Superior temporal gyrus (tissue), 1 donor: Measurements from ENCODE around the gene HAPLN3.

Experiments
- DNase-seq: peaks from one replicate; pipeline ENCODE4 v3.0.0-alpha.2; 2016; ENCODE audit errors: extremely low spot score

Gene HAPLN3

DNA sequence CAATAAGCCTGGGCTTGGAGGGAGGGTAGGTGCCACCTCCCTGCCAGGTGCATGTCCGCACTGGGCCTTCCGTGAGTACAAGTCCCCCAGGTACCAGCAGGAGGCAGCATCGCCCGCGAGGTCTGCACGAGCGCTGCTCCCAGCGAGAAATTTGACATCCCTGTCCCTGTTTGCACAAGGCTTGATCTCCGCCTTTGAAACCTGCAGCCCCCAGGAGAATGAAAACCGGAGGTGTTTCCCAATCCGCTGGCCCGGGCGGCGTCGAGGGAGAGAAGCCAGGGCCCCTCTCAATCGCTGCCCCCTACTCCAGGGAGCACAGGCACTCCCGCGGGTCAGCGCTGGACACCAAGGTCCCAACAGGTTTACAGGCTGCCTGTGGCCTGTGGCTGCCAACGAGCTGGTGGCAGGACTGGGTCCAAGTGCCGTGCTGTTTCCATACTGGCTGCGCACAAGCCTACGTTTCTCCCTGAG lies 961 bp downstream of the HAPLN3 start:
- DNase-seq = no peak

GRCh38 chr15:88891540-88892254 lies 3.6 kb downstream of the HAPLN3 start:
- DNase-seq = no peak

DNA sequence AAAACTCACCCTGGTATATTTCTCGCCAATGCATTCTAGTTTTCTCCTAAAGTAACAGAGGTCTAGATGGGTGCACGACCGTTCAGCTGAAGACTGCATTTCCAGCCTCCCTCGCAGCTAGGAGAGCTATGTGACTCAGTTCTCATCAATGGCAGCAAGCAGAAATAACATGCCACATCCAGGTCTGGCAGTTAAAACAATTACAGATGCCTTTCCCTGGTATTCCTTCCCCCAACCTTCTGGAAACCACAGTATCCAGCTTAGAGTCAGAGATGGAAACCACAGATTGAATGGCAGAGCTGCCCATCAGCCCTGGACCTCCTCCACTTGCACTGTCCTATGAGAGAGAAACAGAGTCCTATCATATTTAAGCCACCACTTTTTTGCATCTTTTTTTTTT lies 4.8 kb downstream of the HAPLN3 start:
- no peak for DNase-seq

DNA sequence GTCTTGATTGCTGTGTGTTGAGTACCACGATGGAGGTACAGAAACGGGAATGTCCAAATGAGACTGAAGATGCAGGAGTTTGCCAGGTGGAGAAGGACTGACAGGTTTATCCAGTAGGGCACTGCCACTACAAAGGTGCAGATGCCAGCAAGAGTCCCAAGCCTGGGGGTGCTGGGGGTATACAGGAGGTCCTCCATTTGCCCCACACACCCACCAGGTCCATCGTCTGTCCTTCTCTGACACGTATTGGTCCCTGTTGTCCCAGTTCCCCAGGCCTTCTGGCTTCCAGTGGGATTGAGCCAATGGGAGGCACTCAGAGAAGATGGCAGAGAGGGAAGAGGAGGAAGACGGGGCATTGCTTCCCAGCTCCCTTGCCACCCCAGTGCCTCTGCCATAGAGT lies 6.6 kb downstream of the HAPLN3 start:
- DNase-seq = no peak

- DNase-seq = no peak
Measured at GRCh38 chr15:88887068-88887580, 8.2 kb downstream of the HAPLN3 start.

GRCh38 chr15:88882785-88883184 lies 12.6 kb downstream of the HAPLN3 start:
- DNase-seq = no peak

DNA sequence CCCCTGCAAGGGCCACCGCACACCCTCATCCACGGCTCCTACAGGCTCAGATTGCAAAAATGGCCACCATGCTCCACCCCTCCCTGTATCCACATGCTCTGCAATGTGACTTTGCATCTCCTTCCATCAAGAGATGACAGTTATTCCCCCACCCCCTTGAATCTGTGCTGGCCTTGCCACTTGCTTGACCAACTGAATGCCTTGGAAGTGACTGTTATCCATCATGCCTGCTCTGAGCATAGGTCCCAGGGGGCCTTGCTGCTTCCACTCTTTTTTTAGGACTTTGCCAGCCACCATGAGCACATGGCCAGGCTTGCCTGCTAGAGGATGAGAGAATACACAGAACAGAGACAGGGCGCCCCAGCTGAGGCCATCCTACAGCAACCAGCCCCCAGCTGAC lies 13.6 kb downstream of the HAPLN3 start:
- no peak for DNase-seq

DNA sequence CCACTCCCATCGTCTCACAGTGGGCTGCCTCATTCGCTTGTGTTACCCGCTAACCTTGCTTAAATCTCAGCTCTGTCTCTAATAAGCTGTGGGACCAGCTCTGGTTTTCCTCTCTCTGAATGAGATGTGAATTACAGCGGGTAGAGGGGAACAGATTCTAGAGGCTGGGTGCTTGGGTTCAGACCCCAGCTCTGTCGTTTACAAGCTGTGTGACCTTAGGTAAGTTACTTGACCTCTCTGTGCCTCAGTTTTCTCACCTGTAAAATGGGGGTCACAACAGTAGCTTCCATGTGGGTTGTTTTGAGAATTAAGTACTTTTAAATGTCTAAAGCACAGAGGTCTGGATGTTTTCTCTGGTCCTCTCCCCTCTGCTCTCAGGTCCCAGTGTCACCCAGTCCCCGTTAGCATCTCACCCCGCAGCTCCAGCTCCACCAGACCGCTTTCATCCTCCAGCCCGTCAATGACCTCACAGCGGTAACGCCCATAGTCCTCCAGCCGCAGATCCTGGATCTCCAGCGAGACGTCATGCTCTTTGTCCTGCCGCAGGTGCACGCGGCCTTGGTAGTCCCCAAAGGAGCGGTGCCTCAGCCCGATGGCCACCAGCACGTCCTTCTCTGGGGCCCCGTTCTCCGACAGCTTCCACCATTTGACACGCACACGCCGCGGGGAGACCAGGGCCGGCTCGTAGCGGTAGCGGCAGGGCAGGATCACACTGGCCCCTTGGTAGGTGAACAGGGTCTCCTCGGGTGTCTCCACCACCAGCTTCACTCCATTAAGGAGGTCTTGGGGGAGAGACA lies 14.2 kb downstream of the HAPLN3 start:
- DNase-seq = no peak

DNA sequence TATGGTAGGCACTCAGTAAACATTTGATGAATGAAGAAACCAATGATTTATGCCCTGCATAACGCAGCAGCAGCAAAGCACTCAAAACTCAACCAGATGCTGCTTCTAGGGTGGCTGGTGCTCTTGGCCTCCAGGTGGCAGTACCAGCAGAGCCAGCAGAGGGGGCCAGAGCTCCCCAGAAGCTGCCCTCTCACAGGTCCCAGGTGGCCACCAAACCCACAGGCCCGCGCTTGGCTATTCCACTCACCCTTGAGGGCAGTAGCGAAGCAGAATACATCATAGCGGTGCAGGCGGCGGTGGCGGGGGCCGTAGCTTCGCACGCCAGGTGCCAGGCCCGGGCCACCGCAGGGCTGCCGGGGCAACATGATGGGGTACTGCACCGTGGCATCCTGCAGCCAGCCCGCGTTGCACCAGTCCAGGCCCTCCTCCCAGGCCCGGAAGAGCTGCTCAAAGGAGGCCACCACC lies 16.6 kb downstream of the HAPLN3 start:
- no peak for DNase-seq

GRCh38 chr15:88877906-88878305 lies 17.4 kb downstream of the HAPLN3 start:
- no peak for DNase-seq

- no peak for DNase-seq
Measured at GRCh38 chr15:88877415-88877814, 17.9 kb downstream of the HAPLN3 start.

DNA sequence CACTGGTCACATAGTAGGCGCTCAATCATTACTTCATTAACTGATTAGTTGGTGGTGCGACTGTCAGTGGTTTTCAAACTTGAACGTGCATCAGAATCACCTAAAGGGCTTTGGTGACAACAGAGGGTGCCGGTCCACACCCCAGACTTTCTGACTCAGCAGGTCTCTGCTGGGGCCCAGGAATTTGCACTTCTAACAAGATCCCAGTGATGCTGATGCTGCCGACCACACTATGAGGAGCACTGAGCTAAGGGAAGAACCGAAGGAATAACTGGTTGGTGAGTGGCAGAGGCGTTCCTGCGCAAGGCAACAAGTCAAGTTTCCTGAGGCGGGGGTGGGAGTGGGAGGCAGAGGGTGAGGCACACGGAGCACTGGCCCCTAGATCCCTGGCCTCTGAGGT lies 18.8 kb downstream of the HAPLN3 start:
- DNase-seq = no peak

GRCh38 chr15:88874684-88875083 lies 20.7 kb downstream of the HAPLN3 start:
- no peak for DNase-seq

DNA sequence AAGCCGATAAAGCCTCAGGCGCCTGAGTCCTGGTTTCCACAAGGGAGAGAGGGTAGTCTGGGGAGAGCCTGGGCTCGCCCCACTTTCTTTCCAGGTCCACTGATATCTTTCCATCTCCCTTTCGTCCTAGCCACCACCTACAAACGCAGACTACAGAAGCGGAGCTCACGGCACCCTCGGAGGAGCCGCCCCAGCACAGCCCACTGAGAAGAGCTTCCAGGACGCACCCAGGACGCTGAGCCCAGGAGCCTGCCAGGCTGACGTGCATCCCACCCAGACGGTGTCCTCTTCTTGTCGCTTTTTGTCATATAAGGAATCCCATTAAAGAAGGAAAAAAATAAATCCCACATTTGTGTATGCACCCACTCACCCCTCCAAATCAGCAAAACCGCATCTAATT lies 21.1 kb downstream of the HAPLN3 start:
- no peak for DNase-seq

GRCh38 chr15:88873786-88874185 lies 21.6 kb downstream of the HAPLN3 start:
- DNase-seq = no peak

GRCh38 chr15:88872706-88873105 lies 22.6 kb downstream of the HAPLN3 start:
- no peak for DNase-seq

DNA sequence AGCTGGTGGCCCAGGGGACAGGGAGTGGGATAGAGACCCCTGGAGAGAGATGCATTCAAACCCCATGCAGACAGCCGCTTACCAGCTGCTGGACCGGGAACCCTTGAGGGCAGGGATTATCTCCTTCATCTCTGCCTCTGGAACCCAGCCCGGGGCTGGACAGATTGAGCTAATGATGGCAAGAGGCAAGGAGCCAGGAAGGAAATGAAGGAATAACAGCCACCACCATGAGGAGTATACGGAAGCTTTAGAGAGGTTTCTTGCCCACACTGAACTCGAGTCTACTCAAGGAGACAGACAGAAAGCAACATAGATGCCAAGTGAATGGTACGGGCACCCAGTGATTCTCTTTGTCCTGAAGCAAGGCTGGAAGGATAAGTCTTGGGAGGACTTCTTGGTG lies 23.2 kb downstream of the HAPLN3 start:
- DNase-seq = no peak

DNA sequence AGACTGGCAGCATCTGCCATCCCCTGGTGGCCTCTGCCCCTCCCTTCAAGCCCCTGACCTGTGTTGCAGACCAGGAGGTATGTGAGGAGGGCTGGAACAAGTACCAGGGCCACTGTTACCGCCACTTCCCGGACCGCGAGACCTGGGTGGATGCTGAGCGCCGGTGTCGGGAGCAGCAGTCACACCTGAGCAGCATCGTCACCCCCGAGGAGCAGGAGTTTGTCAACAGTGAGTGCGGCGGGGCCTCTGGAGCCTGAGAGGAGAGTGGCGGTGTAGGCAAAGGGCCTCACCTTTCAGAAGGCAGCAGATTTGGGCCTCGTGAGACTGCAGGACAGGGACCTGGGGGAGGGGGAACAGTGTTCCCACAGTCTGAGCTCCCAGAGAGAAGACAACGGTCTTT lies 24.0 kb downstream of the HAPLN3 start:
- DNase-seq = no peak

GRCh38 chr15:88866295-88866881 lies 29.0 kb downstream of the HAPLN3 start:
- DNase-seq = no peak

DNA sequence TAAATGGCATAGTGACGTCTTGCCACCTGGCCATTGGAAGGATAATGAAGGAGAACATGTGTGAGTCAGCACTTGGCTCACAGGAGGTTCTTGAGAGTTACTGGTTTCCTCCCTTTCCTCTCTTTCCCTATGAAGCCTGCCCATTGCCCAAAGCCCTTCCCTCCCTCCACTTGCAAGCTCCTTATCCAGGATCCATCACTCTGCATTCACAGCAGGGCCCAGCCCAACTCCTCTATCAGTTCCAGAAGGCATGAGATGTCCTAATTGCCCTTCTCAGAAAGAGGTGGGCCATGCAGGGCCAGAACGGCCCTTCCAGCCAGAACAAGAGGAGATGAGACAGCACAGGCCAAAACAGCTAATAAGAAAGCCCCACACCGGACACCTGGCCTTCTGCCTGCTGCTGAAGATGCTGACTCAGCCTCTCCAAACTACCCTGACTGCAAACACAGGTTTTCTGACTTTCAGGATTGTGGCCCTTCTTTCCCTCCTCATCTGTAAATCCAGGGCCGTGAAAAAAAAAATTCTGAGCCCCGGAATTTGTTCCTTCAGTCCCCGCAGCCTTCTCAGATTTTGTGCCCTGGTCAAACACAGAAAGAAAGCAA lies 29.7 kb downstream of the HAPLN3 start:
- no peak for DNase-seq

DNA sequence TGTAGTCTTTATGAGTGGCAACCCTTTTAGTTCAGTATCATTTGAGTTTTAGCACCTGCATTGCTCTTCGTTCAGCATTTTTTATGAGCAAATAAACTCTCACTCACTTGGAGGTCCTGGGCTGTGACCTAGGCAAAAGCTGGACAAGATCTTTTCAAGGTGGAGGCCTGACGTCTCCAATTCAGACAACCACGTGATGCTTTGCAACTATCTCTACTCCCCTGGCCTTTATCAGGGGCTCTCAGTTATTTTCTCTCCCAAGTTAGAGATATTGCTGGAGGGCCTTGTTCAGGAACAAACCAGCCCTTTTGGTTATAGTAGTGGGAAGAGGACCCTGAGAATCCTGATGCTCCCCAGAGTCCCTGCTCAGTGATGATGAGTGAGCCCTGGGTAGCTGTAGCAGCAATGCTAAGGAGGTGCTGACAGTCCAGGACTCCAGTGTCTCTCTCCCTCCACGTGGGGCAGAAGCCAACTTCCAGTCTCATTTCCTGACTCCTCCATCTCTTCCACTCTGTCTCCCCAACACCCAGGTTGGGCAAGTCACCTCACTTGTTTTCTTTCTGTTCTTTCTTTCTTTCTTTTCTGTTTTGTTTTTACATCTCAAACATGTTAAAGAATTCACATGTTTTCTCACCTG lies 30.4 kb downstream of the HAPLN3 start:
- DNase-seq = no peak

DNA sequence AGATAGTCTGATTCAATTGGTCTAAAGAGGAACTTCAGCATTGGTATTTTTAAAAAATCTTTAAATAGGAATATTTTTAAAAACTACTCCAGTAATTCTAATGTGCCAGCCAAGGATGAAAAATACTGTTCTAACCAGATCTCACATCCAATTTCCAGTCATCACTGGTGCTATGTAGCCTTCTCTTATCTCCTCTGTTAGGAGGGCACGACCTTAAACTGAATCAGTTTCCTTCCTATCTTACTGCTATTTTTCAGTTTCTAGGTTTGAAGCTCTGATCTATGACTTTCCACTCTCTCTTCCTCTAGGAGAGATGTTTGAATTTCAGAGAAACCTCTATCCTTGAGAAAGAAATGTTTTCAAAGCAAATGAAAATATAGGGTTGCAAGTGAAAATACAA lies 31.9 kb downstream of the HAPLN3 start:
- no peak for DNase-seq
